DND-41 (cell line): ENCODE results near the gene POU4F1.

ENCODE experiments used
- ATAC-seq: fragments of 200-7000 bp; cut with Tn5 transposase; 3 replicates; pipeline ENCODE4 v1.9.1; 2021; ENCODE audit warnings: low read depth; ENCODE audit not compliant: insufficient read depth
- DNase-seq: peaks from one replicate; pipeline ENCODE4 v3.0.0-alpha.2; 2020
- H2AFZ ChIP-seq: 2 replicates; pipeline ENCODE4 v1.6.0; 2012; ENCODE audit warnings: low read depth, low read length
- H3K27ac ChIP-seq: 2 replicates; pipeline ENCODE4 v1.5.1; 2012; ENCODE audit warnings: low read length, inconsistent platforms
- H3K27me3 ChIP-seq: fragments of 200-600 bp; sonication (generic); 2 replicates; pipeline ENCODE4 v1.6.0; 2012; ENCODE audit warnings: low read length, mild to moderate bottlenecking, inconsistent platforms; ENCODE audit not compliant: insufficient read depth, poor library complexity
- H3K36me3 ChIP-seq: 2 replicates; pipeline ENCODE4 v1.5.1; 2012; ENCODE audit warnings: low read length, inconsistent platforms; ENCODE audit not compliant: insufficient read depth
- H3K4me1 ChIP-seq: 2 replicates; pipeline ENCODE4 v1.5.1; 2012; ENCODE audit warnings: mild to moderate bottlenecking, low read length; ENCODE audit not compliant: insufficient read depth
- H3K4me2 ChIP-seq: 2 replicates; pipeline ENCODE4 v1.6.0; 2012; ENCODE audit warnings: mild to moderate bottlenecking, moderate library complexity, low read length, inconsistent platforms; ENCODE audit not compliant: insufficient read depth
- H3K4me3 ChIP-seq, 2 experiments: fragments of 200-600 bp in 1 of 2; shearing (Covaris generic) in 1 of 2; 2 replicates each; pipeline ENCODE4 v1.5.1; 2012 to 2016; ENCODE audit warnings: inconsistent platforms in 2 of 2, low read length in 2 of 2, mild to moderate bottlenecking in 2 of 2, low read depth in 1 of 2, moderate library complexity in 1 of 2
- H3K79me2 ChIP-seq: 2 replicates; pipeline ENCODE4 v1.6.0; 2012; ENCODE audit warnings: low read length, inconsistent platforms; ENCODE audit not compliant: insufficient read depth
- H3K9ac ChIP-seq: 2 replicates; pipeline ENCODE4 v1.6.0; 2012; ENCODE audit warnings: low read depth, mild to moderate bottlenecking, inconsistent platforms, low read length, moderate library complexity
- H3K9me3 ChIP-seq: 2 replicates; pipeline ENCODE4 v1.5.1; 2012; ENCODE audit warnings: low read length, moderate library complexity, mild to moderate bottlenecking, inconsistent platforms; ENCODE audit not compliant: insufficient read depth, severe bottlenecking
- H4K20me1 ChIP-seq: 2 replicates; pipeline ENCODE4 v1.6.0; 2012; ENCODE audit warnings: low read length; ENCODE audit not compliant: insufficient read depth
- EZH2 ChIP-seq: IDR thresholded peaks from 3 replicates; pipeline ENCODE4 v1.6.1; 2012; ENCODE audit warnings: borderline replicate concordance, low read depth, mild to moderate bottlenecking, moderate library complexity, low read length, inconsistent platforms; ENCODE audit not compliant: severe bottlenecking
- TF ChIP-seq, protein P1 (sequence below): IDR thresholded peaks from 2 replicates; pipeline ENCODE4 v1.5.1; 2012; ENCODE audit warnings: borderline replicate concordance, low read length, moderate library complexity, mild to moderate bottlenecking; ENCODE audit not compliant: poor library complexity, severe bottlenecking; ENCODE audit errors: extremely low read depth

The POU4F1 gene

DNA sequence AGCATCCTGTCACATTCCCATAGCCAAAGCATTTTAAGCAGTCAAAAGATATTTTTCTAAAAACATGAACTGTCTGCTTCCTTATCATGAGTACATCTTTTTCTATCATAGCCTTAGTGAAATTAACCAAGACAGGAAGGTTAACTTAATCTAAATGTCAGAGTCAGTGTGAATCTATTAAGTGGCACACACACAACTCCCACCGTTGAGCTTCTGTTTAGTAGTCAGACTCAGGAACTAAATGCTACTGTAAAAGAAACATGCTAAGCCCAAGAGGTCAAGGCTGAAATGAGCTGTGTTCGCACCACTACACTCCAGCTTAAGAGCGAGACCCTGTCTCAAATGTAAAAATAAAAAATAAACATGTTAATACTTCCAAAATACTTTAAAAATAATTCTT is 7.7 kb upstream of the POU4F1 start:
- no peak for DNase-seq
- ATAC-seq = 0 out of 3 replicates have a peak, but pooled peaks have one; percentile 27
- H3K9me3 ChIP-seq = no peaks in the 10 kb centered on the region
- H3K27me3 ChIP-seq = no peaks in the 10 kb centered on the region
- H3K4me1 ChIP-seq = peaks cover 9% of the 10 kb centered on the region
- no peak overlapping the region for H3K27ac ChIP-seq
- H3K4me2 ChIP-seq = no peak overlapping the region
- H3K4me3 ChIP-seq = no peak overlapping the region
- H3K36me3 ChIP-seq = peaks cover 12% of the 10 kb centered on the region
- no peak overlapping the region for H3K9ac ChIP-seq
- TF ChIP-seq EZH2 = no peak
- TF ChIP-seq, protein P1, sequence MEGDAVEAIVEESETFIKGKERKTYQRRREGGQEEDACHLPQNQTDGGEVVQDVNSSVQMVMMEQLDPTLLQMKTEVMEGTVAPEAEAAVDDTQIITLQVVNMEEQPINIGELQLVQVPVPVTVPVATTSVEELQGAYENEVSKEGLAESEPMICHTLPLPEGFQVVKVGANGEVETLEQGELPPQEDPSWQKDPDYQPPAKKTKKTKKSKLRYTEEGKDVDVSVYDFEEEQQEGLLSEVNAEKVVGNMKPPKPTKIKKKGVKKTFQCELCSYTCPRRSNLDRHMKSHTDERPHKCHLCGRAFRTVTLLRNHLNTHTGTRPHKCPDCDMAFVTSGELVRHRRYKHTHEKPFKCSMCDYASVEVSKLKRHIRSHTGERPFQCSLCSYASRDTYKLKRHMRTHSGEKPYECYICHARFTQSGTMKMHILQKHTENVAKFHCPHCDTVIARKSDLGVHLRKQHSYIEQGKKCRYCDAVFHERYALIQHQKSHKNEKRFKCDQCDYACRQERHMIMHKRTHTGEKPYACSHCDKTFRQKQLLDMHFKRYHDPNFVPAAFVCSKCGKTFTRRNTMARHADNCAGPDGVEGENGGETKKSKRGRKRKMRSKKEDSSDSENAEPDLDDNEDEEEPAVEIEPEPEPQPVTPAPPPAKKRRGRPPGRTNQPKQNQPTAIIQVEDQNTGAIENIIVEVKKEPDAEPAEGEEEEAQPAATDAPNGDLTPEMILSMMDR = no peak
- no peaks in the 10 kb centered on the region for H3K79me2 ChIP-seq
- H4K20me1 ChIP-seq = peaks cover 22% of the 10 kb centered on the region
- no peak overlapping the region for H2AFZ ChIP-seq

DNA sequence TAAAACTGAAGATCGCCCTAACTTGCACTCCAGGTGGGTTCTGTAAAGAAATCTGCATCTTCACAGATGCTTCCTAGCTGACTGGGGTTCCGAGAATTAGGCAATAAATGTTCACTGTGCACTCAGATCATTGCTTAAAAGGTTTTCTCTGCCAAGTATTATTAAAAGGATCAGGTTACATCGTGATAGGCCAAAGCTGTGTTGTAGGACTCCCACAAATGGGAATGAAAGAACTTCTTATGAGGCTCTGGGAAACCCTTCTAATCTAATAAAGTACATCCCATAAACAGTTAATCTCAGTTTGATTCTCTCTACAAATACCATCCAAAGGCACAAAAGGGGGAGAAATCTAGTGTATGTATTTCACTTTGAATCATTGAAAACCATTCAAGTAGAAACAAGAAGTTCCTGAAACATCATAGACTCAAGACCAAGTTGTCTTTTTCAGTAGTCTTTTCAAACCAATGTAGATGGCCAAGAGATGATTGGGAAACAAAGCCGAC is 7.1 kb upstream of the POU4F1 start:
- H3K4me2 ChIP-seq = no peak overlapping the region

GRCh38 chr13:78609464-78610205 is 6.3 kb upstream of the POU4F1 start:
- H3K4me1 ChIP-seq = peaks cover 23% of the 10 kb centered on the region
- no peak for DNase-seq
- H3K79me2 ChIP-seq = no peaks in the 10 kb centered on the region
- no peak overlapping the region for H2AFZ ChIP-seq
- no peak for ATAC-seq
- peaks cover 19% of the 10 kb centered on the region for H4K20me1 ChIP-seq
- H3K27ac ChIP-seq = no peak overlapping the region
- H3K9me3 ChIP-seq = no peaks in the 10 kb centered on the region
- H3K4me3 ChIP-seq = no peak overlapping the region
- TF ChIP-seq EZH2 = no peak
- TF ChIP-seq, protein P1 = no peak
- no peaks in the 10 kb centered on the region for H3K36me3 ChIP-seq
- H3K9ac ChIP-seq = no peak overlapping the region
- no peak overlapping the region for H3K4me2 ChIP-seq
- H3K27me3 ChIP-seq = no peaks in the 10 kb centered on the region

More for the DNA sequence above, 7.1 kb upstream of the POU4F1 start:
- Histone ChIP-seq H3K79me2 (no peaks in the 10 kb centered on the region), H3K36me3 (peaks cover 6% of the 10 kb centered on the region; the same call in 1 of the 2 replicates), H3K27me3 (no peaks in the 10 kb centered on the region), H3K4me1 (peaks cover 15% of the 10 kb centered on the region), H3K4me3 (no peak overlapping the region), H3K9me3 (no peaks in the 10 kb centered on the region), H2AFZ (no peak overlapping the region), H4K20me1 (peaks cover 18% of the 10 kb centered on the region), H3K9ac (no peak overlapping the region), H3K27ac (no peak overlapping the region)
- TF ChIP-seq EZH2 = no peak
- TF ChIP-seq, protein P1 = no peak
- DNase-seq (no peak), ATAC-seq (no peak)
